ENCODE data around the gene MFSD6. TPM values are rescaled to one million over a fixed set of nuclear protein-coding genes. Genes with fewer than 3 reads are reported as not detected.

Gene MFSD6
- total and polyA plus RNA-seq, 9 donors = 7.7 to 68.1 (median 11.8) TPM

GRCh38 chr2:190515687-190516086, 107.5 kb downstream of the MFSD6 start:
- intact Hi-C loops (cut with DNase I) = no loop called here
- Histone ChIP-seq H3K4me3 (no peak overlapping the region), H3K9me3 (no peaks in the 10 kb centered on the region), H3K27ac (no peak overlapping the region), H3K4me1 (ENCODE audit: insufficient read depth) (peaks cover 2% of the 10 kb centered on the region), H3K27me3 (no peaks in the 10 kb centered on the region), H3K36me3 (no peaks in the 10 kb centered on the region)
- no peak for DNase-seq
- 91 to 96% (median 94%) methylated on average over 1 of the region's 1 CpG for WGBS, 3 donors
- TF ChIP-seq CTCF (IDR thresholded peaks at IDR 0.05) = no peak
- no peak for TF ChIP-seq POLR2A (IDR thresholded peaks at IDR 0.05)
- TF ChIP-seq EP300 (IDR thresholded peaks at IDR 0.05) = no peak

GRCh38 chr2:190517468-190517867, 109.3 kb downstream of the MFSD6 start:
- H3K4me3 ChIP-seq = no peak overlapping the region
- intact Hi-C loops (cut with DNase I) = no loop called here
- no peak for DNase-seq

GRCh38 chr2:190519975-190520767, 112.0 kb downstream of the MFSD6 start:
- Histone ChIP-seq H3K4me1 (ENCODE audit: insufficient read depth) (peaks cover 2% of the 10 kb centered on the region), H3K36me3 (no peaks in the 10 kb centered on the region), H3K27ac (no peak overlapping the region), H3K4me3 (no peak overlapping the region), H3K9me3 (no peaks in the 10 kb centered on the region), H3K27me3 (no peaks in the 10 kb centered on the region)
- no peak for TF ChIP-seq EP300 (IDR thresholded peaks at IDR 0.05)
- TF ChIP-seq POLR2A (IDR thresholded peaks at IDR 0.05) = no peak
- TF ChIP-seq CTCF (IDR thresholded peaks at IDR 0.05) = no peak
- intact Hi-C loops (cut with DNase I) = no loop called here
- whole genome bisulfite sequencing, 3 donors = 90 to 100% (median 96%) methylated on average over 1 of the region's 1 CpG
- no peak for DNase-seq

More at GRCh38 chr2:190517468-190517867, 109.3 kb downstream of the MFSD6 start:
- H3K27ac ChIP-seq = no peak overlapping the region
- H3K27me3 ChIP-seq = no peaks in the 10 kb centered on the region
- no peaks in the 10 kb centered on the region for H3K36me3 ChIP-seq
- H3K9me3 ChIP-seq = no peaks in the 10 kb centered on the region
- H3K4me1 ChIP-seq (ENCODE audit: insufficient read depth) = peaks cover 2% of the 10 kb centered on the region
- WGBS, 3 donors = 88 to 89% (median 89%) methylated on average over 2 of the region's 2 CpGs
- TF ChIP-seq CTCF (IDR thresholded peaks at IDR 0.05) (no peak), POLR2A (IDR thresholded peaks at IDR 0.05) (no peak), EP300 (IDR thresholded peaks at IDR 0.05) (no peak)

GRCh38 chr2:190524928-190525327, 116.8 kb downstream of the MFSD6 start:
- no peak for DNase-seq
- no peaks in the 10 kb centered on the region for H3K27me3 ChIP-seq
- H3K4me1 ChIP-seq (ENCODE audit: insufficient read depth) = no peaks in the 10 kb centered on the region
- H3K4me3 ChIP-seq = no peak overlapping the region
- intact Hi-C loops (cut with DNase I) = no loop called here
- no peaks in the 10 kb centered on the region for H3K36me3 ChIP-seq
- H3K27ac ChIP-seq = no peak overlapping the region
- H3K9me3 ChIP-seq = no peaks in the 10 kb centered on the region
- TF ChIP-seq CTCF (IDR thresholded peaks at IDR 0.05) = no peak
- TF ChIP-seq EP300 (IDR thresholded peaks at IDR 0.05) = no peak
- no peak for TF ChIP-seq POLR2A (IDR thresholded peaks at IDR 0.05)

Data from ovary (tissue), 9 donors.